NCI-H460 (cell line): ENCODE results near the gene ZNF148. TPM values are rescaled to one million over a fixed set of nuclear protein-coding genes. Genes with fewer than 3 reads are reported as not detected.
"Not testable (repeated sequence)": the region's sequence is repeated elsewhere in the genome, so short reads cannot be mapped to it uniquely, and the experiment has no call there.

ENCODE experiments used
- DNase-seq: peaks from one replicate; pipeline ENCODE4 v3.0.0-alpha.2; 2016; ENCODE audit warnings: low read depth; ENCODE audit errors: extremely low read depth
- total RNA-seq: library from RNA; depleted of rRNA; stranded (reverse); fragments of >200 nt; shearing (Covaris generic); gene quantifications from 2 replicates; pipeline ENCODE4 v1.2.3, GENCODE V29; 2014

The ZNF148 gene
- total RNA-seq, 1 experiment from 2014 or later = 20.3 TPM

DNA sequence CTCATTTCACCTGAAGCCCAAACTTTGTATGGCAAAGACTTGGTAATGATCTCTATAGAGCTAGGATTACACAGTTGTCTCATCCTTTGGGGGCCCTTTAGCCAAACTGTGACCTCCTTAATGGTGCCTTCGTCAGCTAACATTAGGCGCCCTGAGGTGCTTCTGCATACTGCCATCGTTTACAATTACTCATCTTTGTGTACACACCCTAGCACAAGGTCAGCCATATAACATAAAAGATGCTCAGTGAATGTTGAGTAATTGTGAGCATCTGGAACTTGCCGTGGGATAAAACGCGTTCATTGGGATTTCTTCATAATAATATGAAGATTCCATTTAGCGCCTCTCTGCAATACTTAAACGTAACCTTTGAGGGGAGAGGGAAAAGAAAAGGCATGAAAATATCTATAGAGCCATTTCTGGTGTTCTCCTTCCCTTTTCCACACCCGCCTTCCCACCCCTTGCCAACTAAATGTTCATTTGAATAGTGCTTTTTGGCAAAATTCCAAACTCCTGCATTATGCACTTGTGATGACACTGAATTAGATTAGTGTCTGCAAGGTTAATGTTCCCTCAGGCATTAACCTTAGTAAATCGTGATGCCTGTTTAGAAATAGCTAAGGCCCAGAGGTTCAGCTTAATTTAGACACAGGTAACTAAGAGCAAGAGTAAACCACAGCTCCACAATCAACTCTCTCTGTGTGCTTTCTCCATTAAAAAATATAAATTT, 990 bp upstream of the ZNF148 start:
- peak; percentile 16 for DNase-seq

GRCh38 chr3:125374501-125374995, 577 bp downstream of the ZNF148 start:
- no peak for DNase-seq

DNA sequence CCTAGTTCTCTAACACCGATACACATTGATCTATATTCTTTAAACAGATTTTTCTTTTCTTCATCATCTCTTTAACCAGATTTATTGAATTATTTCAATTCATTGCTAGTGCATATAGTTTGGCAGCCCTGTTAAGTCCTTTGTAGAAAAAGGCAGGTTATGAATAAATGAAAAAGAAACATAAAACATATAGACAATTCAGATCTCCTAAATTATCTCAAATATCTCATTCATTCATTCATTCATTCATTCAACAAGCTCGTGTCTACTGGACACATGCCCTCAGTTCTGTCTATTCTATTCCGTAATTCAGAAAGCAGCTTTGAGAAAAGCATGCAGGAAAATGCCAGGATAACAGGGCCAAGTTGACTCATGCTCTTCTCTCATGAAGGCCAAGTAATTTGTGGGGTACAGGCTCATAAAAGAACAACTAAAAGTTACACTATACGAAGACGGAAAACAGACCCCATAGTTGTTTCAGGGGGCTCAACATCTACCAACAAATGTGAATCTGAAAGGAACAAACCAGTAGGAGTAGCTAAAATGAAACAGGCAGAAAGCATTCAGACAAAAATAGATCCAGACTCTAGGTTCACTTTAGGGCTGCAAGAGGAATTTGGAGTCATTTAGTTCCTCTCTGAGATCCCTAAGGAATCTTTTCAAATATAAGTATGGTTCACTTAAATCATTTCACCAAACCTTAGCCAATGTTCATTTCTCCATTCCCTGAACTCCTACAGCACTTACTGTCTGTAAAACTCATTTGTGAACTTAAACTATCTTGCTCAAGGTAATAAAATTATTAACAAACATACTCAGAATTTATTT, 7.5 kb downstream of the ZNF148 start:
- no peak for DNase-seq

DNA sequence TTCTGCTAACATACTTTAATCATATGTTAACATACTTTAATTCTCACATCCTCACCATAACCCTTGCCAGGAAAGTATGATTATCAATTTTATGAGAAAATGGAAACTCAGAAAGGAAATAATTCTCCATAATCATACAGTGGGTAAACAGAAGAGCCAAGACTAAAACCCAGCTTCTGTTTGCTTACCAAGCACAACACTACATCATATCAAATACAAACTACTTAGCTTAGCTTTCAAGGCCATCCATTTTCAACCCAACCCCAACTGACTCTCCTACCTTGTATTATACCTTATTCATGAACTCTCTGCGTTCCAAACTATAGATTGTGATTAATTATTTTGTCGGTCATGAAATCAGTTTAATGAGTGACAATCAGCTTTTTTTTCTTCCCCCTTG, 9.0 kb downstream of the ZNF148 start:
- DNase-seq = no peak

DNA sequence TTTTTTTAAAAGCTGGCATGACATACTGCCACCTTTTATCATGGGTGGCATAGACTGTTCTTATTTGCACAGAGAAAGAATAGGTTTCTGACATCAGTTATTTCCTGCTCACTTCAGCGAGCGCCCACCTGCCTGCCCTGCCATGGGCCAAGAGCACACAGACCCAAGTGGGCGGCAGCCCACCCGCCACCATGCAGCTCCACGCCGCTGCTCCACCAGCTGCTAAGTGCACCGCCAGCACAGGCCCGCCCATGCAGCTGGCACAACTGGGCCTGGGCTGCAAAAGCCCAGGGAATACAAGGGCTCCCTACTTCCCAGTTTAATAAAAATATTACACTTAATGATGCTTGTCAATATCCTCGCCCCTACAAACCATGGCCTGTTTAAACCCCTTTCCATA, 15.4 kb downstream of the ZNF148 start:
- DNase-seq = no peak

GRCh38 chr3:125358923-125359322, 16.2 kb downstream of the ZNF148 start:
- DNase-seq = no peak

- no peak for DNase-seq
Measured at GRCh38 chr3:125357837-125358236, 17.3 kb downstream of the ZNF148 start.

- no peak for DNase-seq
Measured at GRCh38 chr3:125357032-125357658, 18.0 kb downstream of the ZNF148 start.

DNA sequence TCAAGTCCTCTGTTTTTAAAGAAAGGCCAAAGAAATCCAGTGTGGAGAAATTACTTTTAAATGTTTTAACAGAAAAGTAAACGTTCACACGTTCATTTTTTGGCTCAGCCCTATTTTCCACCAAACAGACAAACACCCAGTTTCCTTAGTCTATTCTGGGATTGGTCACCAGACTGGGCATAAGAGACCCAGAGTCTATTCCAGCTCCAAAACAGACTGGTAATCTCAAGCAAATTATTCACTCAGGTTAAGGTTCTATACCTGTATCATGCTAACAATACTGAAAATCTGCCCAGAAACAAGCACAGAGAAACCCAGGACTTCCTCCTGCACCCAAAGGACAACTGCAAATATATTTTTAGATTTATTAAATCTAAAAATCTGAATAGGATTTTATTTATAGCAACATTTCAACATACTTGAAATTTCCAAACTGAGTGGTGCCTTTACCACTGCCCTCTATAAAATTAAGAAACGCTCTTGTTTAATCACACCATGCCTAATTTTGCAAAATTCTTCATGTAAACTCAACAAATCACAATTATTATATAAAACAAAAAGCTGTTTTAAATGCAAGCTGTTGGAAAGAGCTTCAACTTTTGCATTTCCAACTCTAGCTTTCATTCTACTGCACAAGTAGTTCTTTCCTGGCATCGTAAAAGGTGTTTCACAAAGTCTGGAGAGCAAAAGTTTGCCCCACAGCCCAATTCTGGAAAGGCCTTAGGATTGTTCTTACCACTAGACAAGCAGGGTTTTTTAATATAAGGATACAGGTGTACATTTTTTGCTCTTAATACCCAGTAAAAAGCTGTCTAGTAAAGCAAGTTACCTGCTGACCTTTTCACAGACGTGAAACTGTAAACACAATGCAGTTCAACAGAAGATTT, 18.7 kb downstream of the ZNF148 start:
- DNase-seq = no peak

DNA sequence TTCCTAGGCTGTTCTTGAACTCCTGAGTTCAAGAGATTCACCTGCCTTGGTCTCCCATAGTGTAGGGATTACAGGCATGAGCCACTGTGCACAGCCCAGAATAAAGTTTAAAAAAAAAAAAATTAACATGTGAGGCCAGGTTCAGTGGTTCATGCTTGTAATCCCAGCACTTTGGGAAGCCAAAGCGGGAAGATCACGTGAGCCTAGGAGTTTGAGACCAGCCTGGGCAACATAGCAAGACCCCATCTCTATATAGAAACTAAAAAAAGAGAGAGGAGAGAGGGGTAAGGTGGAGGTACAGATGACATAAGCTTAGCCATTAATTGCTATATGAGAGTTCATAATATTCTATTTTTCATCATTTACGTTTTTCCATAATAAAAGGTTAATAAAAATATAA, 21.5 kb downstream of the ZNF148 start:
- no peak for DNase-seq

GRCh38 chr3:125353128-125353527, 22.0 kb downstream of the ZNF148 start:
- no peak for DNase-seq

- DNase-seq = no peak
Measured at GRCh38 chr3:125351814-125352456, 23.2 kb downstream of the ZNF148 start.

DNA sequence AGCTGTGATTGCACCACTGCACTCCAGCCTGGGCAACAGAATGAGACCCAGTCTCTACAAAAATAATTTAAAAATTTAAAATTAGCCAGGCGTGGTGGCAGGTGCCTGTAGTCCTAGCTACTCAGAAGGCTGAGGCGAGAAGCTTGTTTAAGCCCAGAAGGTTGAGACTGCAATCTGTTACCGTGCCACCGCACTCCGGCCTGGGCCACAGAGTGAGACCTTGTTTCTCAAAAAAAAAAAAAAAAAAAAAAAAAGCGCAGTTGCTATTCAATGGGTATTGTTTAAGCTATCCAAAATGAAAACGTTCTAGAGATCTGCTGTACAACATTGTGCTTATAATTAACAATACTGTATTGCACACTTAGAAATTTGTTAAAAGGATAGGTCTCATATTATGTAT, 24.0 kb downstream of the ZNF148 start:
- no peak for DNase-seq

DNA sequence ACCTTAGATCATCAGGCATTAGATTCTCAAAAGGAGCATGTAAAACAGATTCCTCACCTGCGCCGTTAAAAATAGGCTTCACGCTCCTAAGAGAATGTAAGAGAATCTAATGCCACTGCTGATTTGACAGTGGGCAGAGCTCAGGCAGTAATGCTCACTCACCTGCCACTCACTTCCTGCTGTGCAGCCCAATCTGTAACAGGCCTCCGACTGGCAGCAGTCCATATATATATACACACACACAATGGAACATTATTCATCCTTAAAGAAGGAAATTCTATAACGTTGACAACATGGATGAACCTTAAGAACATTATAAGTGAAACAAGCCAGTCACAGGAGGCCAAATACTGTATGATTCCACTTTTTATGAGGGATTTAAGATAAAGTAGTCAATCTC, 24.5 kb downstream of the ZNF148 start:
- no peak for DNase-seq

DNA sequence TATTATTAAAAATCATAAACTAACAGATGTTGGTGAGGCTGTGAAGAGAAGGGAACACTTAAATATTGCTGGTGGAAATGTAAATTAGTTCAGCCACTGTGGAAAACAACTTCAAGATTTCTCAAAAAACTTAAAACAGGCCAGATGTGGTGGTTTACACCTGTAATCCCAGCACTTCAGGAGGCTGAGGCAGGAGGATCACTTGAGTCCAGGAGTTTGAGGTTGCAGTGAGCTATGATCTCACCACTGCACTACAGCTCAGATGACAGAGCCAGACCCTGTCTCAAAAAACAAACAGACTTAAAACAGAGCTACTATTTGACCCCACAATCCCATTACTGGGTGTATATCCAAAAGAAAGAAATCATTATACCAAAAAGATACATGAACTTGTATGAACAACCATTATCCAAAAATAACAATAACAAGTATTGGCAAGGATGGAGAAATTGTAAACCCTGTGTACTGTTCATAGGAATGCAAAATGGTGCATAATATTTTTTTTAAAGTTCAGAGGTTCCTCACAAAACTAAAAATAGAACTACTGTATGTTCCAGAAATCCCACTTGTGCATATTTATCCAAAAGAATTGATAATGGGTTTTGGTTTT, 25.5 kb downstream of the ZNF148 start:
- DNase-seq = no peak

- DNase-seq = no peak
Measured at GRCh38 chr3:125349055-125349454, 26.1 kb downstream of the ZNF148 start.

GRCh38 chr3:125343367-125343766, 31.8 kb downstream of the ZNF148 start:
- not testable (repeated sequence) for DNase-seq

- no peak for DNase-seq
Measured at GRCh38 chr3:125340121-125340520, 35.0 kb downstream of the ZNF148 start.

- no peak for DNase-seq
Measured at GRCh38 chr3:125337506-125337905, 37.6 kb downstream of the ZNF148 start.
